Mesenchymal stem cell (in vitro differentiated cells and primary cell): ENCODE measurements around the gene FRMD4A.

Experiments used
- DNase-seq: peaks from one replicate; pipeline ENCODE4 v3.0.0-alpha.2; 2013
- H2AFZ ChIP-seq: one replicate; pipeline ENCODE4 v1.6.1; 2013; ENCODE audit warnings: low read depth, mild to moderate bottlenecking, control low read depth, inconsistent platforms, low read length, moderate library complexity
- H2AK5ac ChIP-seq: 2 replicates; pipeline ENCODE4 v1.6.1; 2013; ENCODE audit warnings: low read length, moderate library complexity, mild to moderate bottlenecking, inconsistent platforms; ENCODE audit not compliant: severe bottlenecking
- H2BK120ac ChIP-seq: one replicate; pipeline ENCODE4 v1.6.1; 2013; ENCODE audit warnings: low read depth, mild to moderate bottlenecking, inconsistent platforms, low read length, moderate library complexity
- H2BK12ac ChIP-seq, 2 experiments: one replicate each; pipeline ENCODE4 v1.6.1; 2013; ENCODE audit warnings: inconsistent platforms in 2 of 2, low read length in 2 of 2, mild to moderate bottlenecking in 2 of 2, moderate library complexity in 2 of 2, control low read depth in 1 of 2
- H2BK15ac ChIP-seq: one replicate; pipeline ENCODE4 v1.6.1; 2013; ENCODE audit warnings: mild to moderate bottlenecking, low read depth, inconsistent platforms; ENCODE audit not compliant: poor library complexity, severe bottlenecking
- H2BK5ac ChIP-seq: 2 replicates; pipeline ENCODE4 v1.6.1; 2013; ENCODE audit warnings: low read depth, mild to moderate bottlenecking, low read length, control low read depth, inconsistent platforms; ENCODE audit not compliant: poor library complexity, severe bottlenecking
- H3K14ac ChIP-seq, 2 experiments: one replicate each; pipeline ENCODE4 v1.6.1; 2013; ENCODE audit warnings: inconsistent platforms in 2 of 2, low read length in 2 of 2, control low read depth in 1 of 2, mild to moderate bottlenecking in 1 of 2, moderate library complexity in 1 of 2
- H3K18ac ChIP-seq, 2 experiments: one replicate each; pipeline ENCODE4 v1.6.1; 2013; ENCODE audit warnings: inconsistent platforms in 2 of 2, low read length in 2 of 2, control low read depth in 1 of 2, low read depth in 1 of 2, mild to moderate bottlenecking in 1 of 2
- H3K23ac ChIP-seq, 2 experiments: one replicate each; pipeline ENCODE4 v1.6.1; 2013; ENCODE audit warnings: inconsistent platforms in 2 of 2, low read length in 2 of 2, mild to moderate bottlenecking in 2 of 2, moderate library complexity in 2 of 2, control low read depth in 1 of 2
- H3K27ac ChIP-seq: 2 replicates; pipeline ENCODE4 v1.5.1; 2013; ENCODE audit warnings: mild to moderate bottlenecking, moderate library complexity, low read length, control low read depth, inconsistent platforms; ENCODE audit not compliant: poor library complexity, severe bottlenecking
- H3K27me3 ChIP-seq, 2 experiments: 2 replicates each; pipeline versions ENCODE4 v1.6.1 to v1.7.0; 2013; ENCODE audit warnings: low read length in 2 of 2, mild to moderate bottlenecking in 2 of 2, moderate library complexity in 2 of 2, control low read depth in 1 of 2, inconsistent platforms in 1 of 2; ENCODE audit not compliant: control insufficient read depth in 1 of 2, insufficient read depth in 1 of 2
- H3K36me3 ChIP-seq, 2 experiments: 2 replicates each; pipeline versions ENCODE4 v1.6.1 to v1.7.0; 2013; ENCODE audit warnings: low read length in 2 of 2, control low read depth in 1 of 2, inconsistent platforms in 1 of 2, low read depth in 1 of 2, mild to moderate bottlenecking in 1 of 2; ENCODE audit not compliant: insufficient read depth in 2 of 2, control insufficient read depth in 1 of 2
- H3K4ac ChIP-seq, 2 experiments: one replicate each; pipeline ENCODE4 v1.6.1; 2013; ENCODE audit warnings: inconsistent platforms in 2 of 2, low read length in 2 of 2, mild to moderate bottlenecking in 2 of 2, moderate library complexity in 2 of 2, control low read depth in 1 of 2, low read depth in 1 of 2
- H3K4me1 ChIP-seq: 2 replicates; pipeline ENCODE4 v1.6.1; 2013; ENCODE audit warnings: low read depth, low read length, control low read depth; ENCODE audit not compliant: control insufficient read depth, insufficient read depth
- H3K4me2 ChIP-seq: 2 replicates; pipeline ENCODE4 v1.6.1; 2013; ENCODE audit warnings: low read length, mild to moderate bottlenecking, inconsistent platforms; ENCODE audit not compliant: poor library complexity, severe bottlenecking
- H3K4me3 ChIP-seq, 2 experiments: 2 replicates each; pipeline versions ENCODE4 v1.5.1 to v1.7.0; 2013; ENCODE audit warnings: low read length in 2 of 2, mild to moderate bottlenecking in 2 of 2, control low read depth in 1 of 2, low read depth in 1 of 2; ENCODE audit not compliant: insufficient read depth in 1 of 2
- H3K79me1 ChIP-seq: replicated peaks from 2 replicates; pipeline ENCODE4 v1.6.1; 2013; ENCODE audit warnings: mild to moderate bottlenecking, control low read depth, low read length, inconsistent platforms; ENCODE audit not compliant: poor library complexity, severe bottlenecking
- H3K9ac ChIP-seq: 2 replicates; pipeline ENCODE4 v1.7.0; 2013; ENCODE audit warnings: mild to moderate bottlenecking, low read length, moderate library complexity
- H3K9me3 ChIP-seq: 2 replicates; pipeline ENCODE4 v1.7.0; 2013; ENCODE audit warnings: mild to moderate bottlenecking, low read length; ENCODE audit not compliant: control insufficient read depth
- H4K8ac ChIP-seq: one replicate; pipeline ENCODE4 v1.6.1; 2013; ENCODE audit warnings: inconsistent platforms, mild to moderate bottlenecking, low read length, moderate library complexity
- H4K91ac ChIP-seq: one replicate; pipeline ENCODE4 v1.6.1; 2013; ENCODE audit warnings: mild to moderate bottlenecking, low read length, inconsistent platforms
- WGBS: methylation state at CpG from one replicate; pipeline ENCODE4 v1.1.7; 2013; ENCODE audit warnings: mixed read lengths; 5-methylcytosine and 5-hydroxymethylcytosine counted together

The FRMD4A gene

GRCh38 chr10:14016931-14017333, 313.8 kb downstream of the FRMD4A start:
- Histone ChIP-seq H2AK5ac (no peak overlapping the region), H3K27me3 (peaks cover 0 to under 1% of the 10 kb centered on the region in 2 experiments), H3K18ac (no peak overlapping the region), H3K79me1 (no peaks in the 10 kb centered on the region), H2BK15ac (no peak overlapping the region), H2BK120ac (no peak overlapping the region), H3K4ac (no peak overlapping the region), H3K4me3 (no peak overlapping the region), H3K14ac (no peak overlapping the region), H3K4me1 (no peaks in the 10 kb centered on the region), H4K91ac (no peak overlapping the region), H2AFZ (no peak overlapping the region), H3K9me3 (no peaks in the 10 kb centered on the region), H4K8ac (no peak overlapping the region), H3K23ac (no peak overlapping the region), H3K9ac (no peak overlapping the region), H2BK12ac (no peak overlapping the region), H2BK5ac (no peak overlapping the region), H3K27ac (no peak overlapping the region), H3K36me3 (no peaks in the 10 kb centered on the region), H3K4me2 (no peak overlapping the region)
- 88% methylated on average over 6 of the region's 6 CpGs for WGBS
- DNase-seq, result no peak

GRCh38 chr10:14016011-14016536, 314.6 kb downstream of the FRMD4A start:
- Histone ChIP-seq H3K23ac (no peak overlapping the region), H3K36me3 (no peaks in the 10 kb centered on the region), H2AK5ac (no peak overlapping the region), H2AFZ (no peak overlapping the region), H3K27ac (no peak overlapping the region), H3K9ac (no peak overlapping the region), H3K18ac (no peak overlapping the region), H3K27me3 (no peaks in the 10 kb centered on the region), H3K4me1 (no peaks in the 10 kb centered on the region), H3K4me3 (no peak overlapping the region), H4K91ac (no peak overlapping the region), H2BK15ac (no peak overlapping the region), H2BK120ac (no peak overlapping the region), H4K8ac (no peak overlapping the region), H2BK12ac (no peak overlapping the region), H3K14ac (no peak overlapping the region), H3K79me1 (no peaks in the 10 kb centered on the region), H3K4ac (no peak overlapping the region), H3K9me3 (no peaks in the 10 kb centered on the region), H3K4me2 (no peak overlapping the region), H2BK5ac (no peak overlapping the region)
- peak; percentile 45 for DNase-seq
- 66% methylated on average over 8 of the region's 8 CpGs for WGBS

GRCh38 chr10:14014423-14014822, 316.3 kb downstream of the FRMD4A start:
- WGBS, result 100% methylated on average over 4 of the region's 5 CpGs
- no peak overlapping the region for H3K18ac ChIP-seq

GRCh38 chr10:14010769-14011574, 319.8 kb downstream of the FRMD4A start:
- Histone ChIP-seq H2AFZ (no peak overlapping the region), H3K14ac (peak overlapping the region in 1 of 2 experiments; percentile 56), H2AK5ac (peak overlapping the region; percentile 12), H2BK12ac (peak overlapping the region; percentile 29 to 86), H3K27me3 (no peaks in the 10 kb centered on the region), H3K23ac (peak overlapping the region in 1 of 2 experiments; percentile 70), H3K36me3 (no peaks in the 10 kb centered on the region), H3K4me3 (no peak overlapping the region), H3K9ac (no peak overlapping the region), H2BK15ac (peak overlapping the region; percentile 44), H3K4me2 (no peak overlapping the region), H3K4ac (peak overlapping the region; percentile 64), H2BK120ac (no peak overlapping the region), H3K27ac (no peak overlapping the region), H3K9me3 (no peaks in the 10 kb centered on the region), H3K79me1 (peaks cover 3% of the 10 kb centered on the region), H4K91ac (peak overlapping the region; percentile 43), H2BK5ac (no peak overlapping the region), H3K18ac (peak overlapping the region; percentile 4 to 40), H3K4me1 (peaks cover 2% of the 10 kb centered on the region), H4K8ac (peak overlapping the region; percentile 27)
- peak; percentile 57 for DNase-seq
- WGBS, result 98% methylated on average over 4 of the region's 5 CpGs

More at GRCh38 chr10:14014423-14014822, 316.3 kb downstream of the FRMD4A start:
- Histone ChIP-seq H3K23ac (no peak overlapping the region), H4K91ac (no peak overlapping the region), H4K8ac (no peak overlapping the region), H3K27me3 (no peaks in the 10 kb centered on the region), H2BK5ac (no peak overlapping the region), H3K79me1 (no peaks in the 10 kb centered on the region), H2BK120ac (no peak overlapping the region), H3K4me3 (no peak overlapping the region), H3K4me1 (no peaks in the 10 kb centered on the region), H2AFZ (no peak overlapping the region), H3K14ac (no peak overlapping the region), H3K27ac (no peak overlapping the region), H3K9me3 (no peaks in the 10 kb centered on the region), H2BK12ac (no peak overlapping the region), H3K9ac (no peak overlapping the region), H3K36me3 (no peaks in the 10 kb centered on the region), H2BK15ac (no peak overlapping the region), H3K4ac (no peak overlapping the region), H3K4me2 (no peak overlapping the region), H2AK5ac (no peak overlapping the region)
- DNase-seq, result no peak
